ENCODE measurements around the gene ARHGAP10. TPM values are rescaled to one million over a fixed set of nuclear protein-coding genes. Genes with fewer than 3 reads are reported as not detected.

The ARHGAP10 gene
- total RNA-seq, 1 donor from 2014 or later = 30.5 TPM

- no peaks in the 10 kb centered on the region for H3K4me1 Mint-ChIP-seq
- H3K4me3 Mint-ChIP-seq = no peak overlapping the region
- peaks cover 3% of the 10 kb centered on the region for H3K36me3 Mint-ChIP-seq
- DNase-seq (ENCODE audit: low spot score in 2 of 2, unreplicated experiment in 2 of 2) = no peak
- TF ChIP-seq, protein P1, sequence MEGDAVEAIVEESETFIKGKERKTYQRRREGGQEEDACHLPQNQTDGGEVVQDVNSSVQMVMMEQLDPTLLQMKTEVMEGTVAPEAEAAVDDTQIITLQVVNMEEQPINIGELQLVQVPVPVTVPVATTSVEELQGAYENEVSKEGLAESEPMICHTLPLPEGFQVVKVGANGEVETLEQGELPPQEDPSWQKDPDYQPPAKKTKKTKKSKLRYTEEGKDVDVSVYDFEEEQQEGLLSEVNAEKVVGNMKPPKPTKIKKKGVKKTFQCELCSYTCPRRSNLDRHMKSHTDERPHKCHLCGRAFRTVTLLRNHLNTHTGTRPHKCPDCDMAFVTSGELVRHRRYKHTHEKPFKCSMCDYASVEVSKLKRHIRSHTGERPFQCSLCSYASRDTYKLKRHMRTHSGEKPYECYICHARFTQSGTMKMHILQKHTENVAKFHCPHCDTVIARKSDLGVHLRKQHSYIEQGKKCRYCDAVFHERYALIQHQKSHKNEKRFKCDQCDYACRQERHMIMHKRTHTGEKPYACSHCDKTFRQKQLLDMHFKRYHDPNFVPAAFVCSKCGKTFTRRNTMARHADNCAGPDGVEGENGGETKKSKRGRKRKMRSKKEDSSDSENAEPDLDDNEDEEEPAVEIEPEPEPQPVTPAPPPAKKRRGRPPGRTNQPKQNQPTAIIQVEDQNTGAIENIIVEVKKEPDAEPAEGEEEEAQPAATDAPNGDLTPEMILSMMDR (IDR thresholded peaks at IDR 0.05; ENCODE audit: unreplicated experiment) = no peak
- H3K27ac Mint-ChIP-seq = no peak overlapping the region
- peaks cover 2% of the 10 kb centered on the region for H3K9me3 Mint-ChIP-seq
- no peaks in the 10 kb centered on the region for H3K27me3 Mint-ChIP-seq (ENCODE audit: low read depth)
These were observed 361.2 kb downstream of the ARHGAP10 start for GRCh38 chr4:148093065-148093464.

DNA sequence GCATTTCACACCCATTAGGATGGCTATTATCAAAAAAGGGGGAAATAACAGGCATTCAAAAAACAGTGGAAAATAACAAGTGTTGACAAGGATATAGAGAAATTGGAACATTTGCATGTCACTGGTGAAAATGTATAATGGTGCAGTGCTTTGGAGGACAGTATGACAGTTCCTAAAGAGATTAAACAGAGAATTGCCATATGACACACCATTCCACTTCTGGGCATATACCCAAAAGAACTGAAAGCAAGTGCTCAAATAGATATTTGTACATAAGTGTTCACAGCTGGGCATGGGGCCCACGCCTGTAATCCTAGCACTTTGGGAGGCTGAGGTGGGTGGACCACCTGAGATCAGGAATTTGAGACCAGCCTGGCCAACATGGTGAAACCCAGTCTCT lies 362.3 kb downstream of the ARHGAP10 start:
- H3K4me3 Mint-ChIP-seq = no peak overlapping the region
- no peaks in the 10 kb centered on the region for H3K27me3 Mint-ChIP-seq (ENCODE audit: low read depth)
- peaks cover 4% of the 10 kb centered on the region for H3K36me3 Mint-ChIP-seq
- TF ChIP-seq, protein P1 (IDR thresholded peaks at IDR 0.05; ENCODE audit: unreplicated experiment) = no peak
- H3K4me1 Mint-ChIP-seq = no peaks in the 10 kb centered on the region
- no peak overlapping the region for H3K27ac Mint-ChIP-seq
- H3K9me3 Mint-ChIP-seq = no peaks in the 10 kb centered on the region
- DNase-seq (ENCODE audit: low spot score in 2 of 2, unreplicated experiment in 2 of 2) = no peak

DNA sequence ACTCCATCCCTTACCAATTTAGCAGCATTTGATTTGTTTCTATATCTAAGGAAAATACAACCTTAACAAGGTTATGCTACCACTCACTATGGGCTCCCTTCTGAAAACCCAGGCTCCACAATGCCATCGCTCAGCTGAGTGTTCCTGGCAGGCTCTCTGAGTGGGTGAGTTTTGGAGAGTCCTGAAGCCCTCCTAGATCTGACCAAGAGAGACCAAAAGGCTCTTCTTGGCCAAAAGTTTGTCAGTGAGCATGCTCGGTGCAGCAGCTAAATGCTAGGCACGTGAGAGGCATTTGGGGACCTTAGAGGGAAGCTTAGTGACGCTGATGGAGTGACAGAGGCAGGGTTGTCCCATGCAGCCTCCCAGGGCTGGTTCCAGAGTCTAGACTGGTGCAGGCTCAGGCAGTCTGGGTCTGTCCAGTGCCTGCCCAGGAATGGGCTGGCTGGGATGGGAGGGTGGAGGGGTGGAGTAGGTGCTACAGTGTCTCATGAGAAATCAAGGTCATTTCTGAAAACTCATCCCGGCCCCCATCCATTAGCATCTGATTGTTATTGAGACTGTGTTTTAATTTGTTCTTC lies 363.5 kb downstream of the ARHGAP10 start:
- no peak for DNase-seq (ENCODE audit: low spot score in 2 of 2, unreplicated experiment in 2 of 2)
- H3K4me1 Mint-ChIP-seq = no peaks in the 10 kb centered on the region
- H3K27me3 Mint-ChIP-seq (ENCODE audit: low read depth) = no peaks in the 10 kb centered on the region
- H3K9me3 Mint-ChIP-seq = no peaks in the 10 kb centered on the region
- H3K4me3 Mint-ChIP-seq = no peak overlapping the region
- TF ChIP-seq, protein P1 (IDR thresholded peaks at IDR 0.05; ENCODE audit: unreplicated experiment) = no peak
- H3K27ac Mint-ChIP-seq = no peak overlapping the region
- peaks cover 4% of the 10 kb centered on the region for H3K36me3 Mint-ChIP-seq

- H3K4me3 Mint-ChIP-seq = no peak overlapping the region
- TF ChIP-seq, protein P1 (IDR thresholded peaks at IDR 0.05; ENCODE audit: unreplicated experiment) = no peak
- no peaks in the 10 kb centered on the region for H3K27me3 Mint-ChIP-seq (ENCODE audit: low read depth)
- DNase-seq (ENCODE audit: low spot score in 2 of 2, unreplicated experiment in 2 of 2) = no peak
- no peaks in the 10 kb centered on the region for H3K9me3 Mint-ChIP-seq
- no peaks in the 10 kb centered on the region for H3K4me1 Mint-ChIP-seq
- H3K36me3 Mint-ChIP-seq = peaks cover 4% of the 10 kb centered on the region
- no peak overlapping the region for H3K27ac Mint-ChIP-seq
These were observed 365.9 kb downstream of the ARHGAP10 start for GRCh38 chr4:148097801-148098200.

GRCh38 chr4:148101235-148101634 lies 369.3 kb downstream of the ARHGAP10 start:
- no peak for DNase-seq (ENCODE audit: low spot score in 2 of 2, unreplicated experiment in 2 of 2)
- Mint-ChIP-seq H3K4me3 (no peak overlapping the region), H3K9me3 (peaks cover 16% of the 10 kb centered on the region), H3K4me1 (no peaks in the 10 kb centered on the region), H3K27me3 (ENCODE audit: low read depth) (no peaks in the 10 kb centered on the region), H3K36me3 (peaks cover 4% of the 10 kb centered on the region), H3K27ac (no peak overlapping the region)
- TF ChIP-seq, protein P1 (IDR thresholded peaks at IDR 0.05; ENCODE audit: unreplicated experiment) = no peak

DNA sequence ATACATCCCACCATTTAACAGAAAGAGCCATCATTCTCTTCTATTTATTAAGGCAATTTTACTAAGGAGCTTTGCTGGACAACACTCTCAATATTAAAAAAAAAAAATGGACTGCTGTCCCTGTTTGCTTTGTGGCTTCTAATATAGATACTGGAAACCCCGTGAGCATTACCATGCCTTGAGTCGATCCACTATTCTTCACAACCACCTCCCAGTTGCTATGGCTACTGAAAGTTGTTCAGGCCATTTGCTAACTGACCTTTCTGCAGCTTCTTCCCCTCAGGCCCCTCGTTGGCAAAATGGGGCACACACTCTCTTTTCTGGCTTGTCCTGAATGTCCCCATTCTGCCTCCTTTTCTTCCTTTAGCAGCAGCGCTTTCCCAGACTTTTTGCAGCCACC lies 369.9 kb downstream of the ARHGAP10 start:
- H3K4me1 Mint-ChIP-seq = no peaks in the 10 kb centered on the region
- H3K27me3 Mint-ChIP-seq (ENCODE audit: low read depth) = no peaks in the 10 kb centered on the region
- H3K36me3 Mint-ChIP-seq = peaks cover 5% of the 10 kb centered on the region
- H3K27ac Mint-ChIP-seq = no peak overlapping the region
- H3K9me3 Mint-ChIP-seq = peaks cover 20% of the 10 kb centered on the region
- no peak for DNase-seq (ENCODE audit: low spot score in 2 of 2, unreplicated experiment in 2 of 2)
- H3K4me3 Mint-ChIP-seq = no peak overlapping the region
- TF ChIP-seq, protein P1 (IDR thresholded peaks at IDR 0.05; ENCODE audit: unreplicated experiment) = no peak
